Thymus (tissue), 11 donors: ENCODE measurements around the gene BAZ1B. TPM values are rescaled to one million over a fixed set of nuclear protein-coding genes. Genes with fewer than 3 reads are reported as not detected.
"Not testable (repeated sequence)": the region's sequence is repeated elsewhere in the genome, so short reads cannot be mapped to it uniquely, and the experiment has no call there.

ENCODE experiments used
- DNase-seq, 9 donors: peaks; one replicate each; pipeline ENCODE4 v3.0.0-alpha.2; 2013; ENCODE audit warnings: low spot score in 9 of 9, low read depth in 6 of 9, missing footprints in 1 of 9
- H3K27ac ChIP-seq, 2 donors: one replicate each; pipeline ENCODE4 v1.5.1; 2013; ENCODE audit warnings: control low read depth in 1 of 2, low read depth in 1 of 2, low read length in 1 of 2, mild to moderate bottlenecking in 1 of 2, moderate library complexity in 1 of 2
- H3K27me3 ChIP-seq, 2 donors: one replicate each; pipeline ENCODE4 v1.5.1; 2013; ENCODE audit warnings: low read length in 1 of 2; ENCODE audit not compliant: control insufficient read depth in 2 of 2, insufficient read depth in 1 of 2
- H3K36me3 ChIP-seq, 2 donors: one replicate each; pipeline ENCODE4 v1.5.1; 2013; ENCODE audit warnings: low read length in 1 of 2, mild to moderate bottlenecking in 1 of 2, moderate library complexity in 1 of 2; ENCODE audit not compliant: control insufficient read depth in 2 of 2, insufficient read depth in 2 of 2
- H3K4me1 ChIP-seq, 2 donors: one replicate each; pipeline ENCODE4 v1.5.1; 2013; ENCODE audit warnings: low read length in 2 of 2; ENCODE audit not compliant: control insufficient read depth in 2 of 2, insufficient read depth in 2 of 2
- H3K4me3 ChIP-seq, 2 donors: one replicate each; pipeline ENCODE4 v1.5.1; 2013; ENCODE audit warnings: low read length in 2 of 2, control low read depth in 1 of 2, mild to moderate bottlenecking in 1 of 2
- H3K9me3 ChIP-seq, 2 donors: one replicate each; pipeline ENCODE4 v1.5.1; 2013; ENCODE audit warnings: low read length in 1 of 2, mild to moderate bottlenecking in 1 of 2; ENCODE audit not compliant: control insufficient read depth in 2 of 2, insufficient read depth in 1 of 2
- WGBS: extraction: QIAGEN DNeasy Blood & Tissue Kit; methylation state at CpG from one replicate; pipeline ENCODE4 v1.1.7; 2013; 5-methylcytosine and 5-hydroxymethylcytosine counted together
- polyA plus RNA-seq: library from polyadenylated mRNA; stranded (reverse); fragments of 200-250 nt; gene quantifications from one replicate; pipeline ENCODE4 v1.2.3, GENCODE V29; 2013
- total RNA-seq: library from RNA; stranded (reverse); fragments of 120-200 nt; gene quantifications from one replicate; pipeline ENCODE4 v1.2.4, GENCODE V29; 2013
- donor health status: healthy.

The BAZ1B gene
- total and polyA plus RNA-seq, 2 donors: 18.7 to 50.1 TPM

GRCh38 chr7:73489976-73490375 lies 32.1 kb downstream of the BAZ1B start:
- Histone ChIP-seq H3K9me3 (no peaks in the 10 kb centered on the region), H3K36me3 (peaks cover 45 to 82% of the 10 kb centered on the region in 2 donors), H3K4me1 (no peaks in the 10 kb centered on the region), H3K27ac (no peak overlapping the region), H3K27me3 (no peaks in the 10 kb centered on the region), H3K4me3 (no peak overlapping the region)
- DNase-seq: no peak

GRCh38 chr7:73487486-73487885 lies 34.6 kb downstream of the BAZ1B start:
- H3K4me1 ChIP-seq: no peaks in the 10 kb centered on the region
- H3K9me3 ChIP-seq: no peaks in the 10 kb centered on the region
- H3K27ac ChIP-seq: no peak overlapping the region
- peaks cover 43 to 81% of the 10 kb centered on the region in 2 donors for H3K36me3 ChIP-seq
- H3K27me3 ChIP-seq: no peaks in the 10 kb centered on the region
- H3K4me3 ChIP-seq: no peak overlapping the region
- no peak for DNase-seq
- WGBS: 97% methylated on average over 1 of the region's 1 CpG

GRCh38 chr7:73483171-73483570 lies 38.9 kb downstream of the BAZ1B start:
- H3K27me3 ChIP-seq: no peaks in the 10 kb centered on the region
- no peak overlapping the region for H3K27ac ChIP-seq
- no peak for DNase-seq
- H3K4me3 ChIP-seq: no peak overlapping the region
- H3K36me3 ChIP-seq: peaks cover 22 to 80% of the 10 kb centered on the region in 2 donors
- H3K4me1 ChIP-seq: no peaks in the 10 kb centered on the region
- 100% methylated on average over 1 of the region's 1 CpG for WGBS
- H3K9me3 ChIP-seq: no peaks in the 10 kb centered on the region

- WGBS: 89% methylated on average over 5 of the region's 5 CpGs
- H3K4me1 ChIP-seq: no peaks in the 10 kb centered on the region
- no peaks in the 10 kb centered on the region for H3K27me3 ChIP-seq
- peaks cover 26 to 80% of the 10 kb centered on the region in 2 donors for H3K36me3 ChIP-seq
- H3K27ac ChIP-seq: no peak overlapping the region
- H3K4me3 ChIP-seq: no peak overlapping the region
- no peaks in the 10 kb centered on the region for H3K9me3 ChIP-seq
- DNase-seq: no peak
Measured at GRCh38 chr7:73482746-73483145, 39.3 kb downstream of the BAZ1B start.

GRCh38 chr7:73481521-73481920 lies 40.6 kb downstream of the BAZ1B start:
- not testable (repeated sequence) for DNase-seq, H3K27ac ChIP-seq, H3K4me3 ChIP-seq, H3K9me3 ChIP-seq, H3K4me1 ChIP-seq, H3K27me3 ChIP-seq
- WGBS: 98% methylated on average over 12 of the region's 12 CpGs
- H3K36me3 ChIP-seq: peaks cover 31 to 82% of the 10 kb centered on the region in 2 donors

GRCh38 chr7:73478549-73478948 lies 43.5 kb downstream of the BAZ1B start:
- H3K9me3 ChIP-seq: no peaks in the 10 kb centered on the region
- DNase-seq: no peak
- H3K36me3 ChIP-seq: peaks cover 22 to 85% of the 10 kb centered on the region in 2 donors
- H3K27ac ChIP-seq: no peak overlapping the region
- no peaks in the 10 kb centered on the region for H3K27me3 ChIP-seq
- H3K4me3 ChIP-seq: no peak overlapping the region
- H3K4me1 ChIP-seq: no peaks in the 10 kb centered on the region

GRCh38 chr7:73477376-73477775 lies 44.7 kb downstream of the BAZ1B start:
- H3K4me1 ChIP-seq: no peaks in the 10 kb centered on the region
- H3K27me3 ChIP-seq: no peaks in the 10 kb centered on the region
- no peak overlapping the region for H3K27ac ChIP-seq
- no peak for DNase-seq
- no peak overlapping the region for H3K4me3 ChIP-seq
- H3K9me3 ChIP-seq: no peaks in the 10 kb centered on the region
- peaks cover 19 to 79% of the 10 kb centered on the region in 2 donors for H3K36me3 ChIP-seq
- 97% methylated on average over 5 of the region's 5 CpGs for WGBS

- Histone ChIP-seq H3K4me1 (no peaks in the 10 kb centered on the region), H3K9me3 (no peaks in the 10 kb centered on the region), H3K27ac (no peak overlapping the region), H3K4me3 (no peak overlapping the region), H3K36me3 (peaks cover 27 to 81% of the 10 kb centered on the region in 2 donors), H3K27me3 (no peaks in the 10 kb centered on the region)
- 98% methylated on average over 5 of the region's 5 CpGs for WGBS
- DNase-seq: no peak
Measured at GRCh38 chr7:73470208-73470607, 51.9 kb downstream of the BAZ1B start.

- H3K4me1 ChIP-seq, H3K27ac ChIP-seq, H3K9me3 ChIP-seq, H3K27me3 ChIP-seq, DNase-seq, H3K4me3 ChIP-seq: not testable (repeated sequence)
- peaks cover 45 to 91% of the 10 kb centered on the region in 2 donors for H3K36me3 ChIP-seq
- 96% methylated on average over 6 of the region's 6 CpGs for WGBS
Measured at GRCh38 chr7:73467046-73467445, 55.0 kb downstream of the BAZ1B start.

GRCh38 chr7:73466112-73466511 lies 56.0 kb downstream of the BAZ1B start:
- no peak for DNase-seq
- Histone ChIP-seq H3K9me3 (no peaks in the 10 kb centered on the region), H3K36me3 (peaks cover 45 to 93% of the 10 kb centered on the region in 2 donors), H3K4me1 (no peaks in the 10 kb centered on the region), H3K4me3 (no peak overlapping the region), H3K27me3 (no peaks in the 10 kb centered on the region), H3K27ac (no peak overlapping the region)
- 72% methylated on average over 1 of the region's 1 CpG for WGBS
